B cell (primary cell): ENCODE measurements around the gene RNU5B-1. TPM values are rescaled to one million over a fixed set of nuclear protein-coding genes. Genes with fewer than 3 reads are reported as not detected.
A peak's percentile ranks its signal among the peaks of the same experiment; 100 is the strongest.

Source experiments
- ATAC-seq: fragments of 200-7000 bp; cut with Tn5 transposase; one replicate; pipeline ENCODE4 v1.10.0; 2021; ENCODE audit warnings: low read depth, mild to moderate bottlenecking, moderate number of reproducible peaks, moderate library complexity
- CTCF ChIA-PET: fragments of 350-600 bp; sonication (Branson Sonifier 250); formaldehyde crosslinking; loops from one replicate; lab custom pipeline; 2021; ENCODE audit warnings: antibody characterized with exemption, inconsistent platforms; lab: Charles Lee
- POLR2A ChIA-PET: fragments of 350-600 bp; sonication (Branson Sonifier 250); formaldehyde crosslinking; loops from one replicate; lab custom pipeline; 2021; ENCODE audit warnings: antibody characterized with exemption; lab: Charles Lee
- DNase-seq: peaks from one replicate; pipeline ENCODE4 v3.0.0; 2013
- H2AFZ ChIP-seq: 2 replicates; pipeline ENCODE4 v1.6.1; 2012; ENCODE audit warnings: mild to moderate bottlenecking, low read depth, low read length; ENCODE audit not compliant: insufficient read depth, poor library complexity, severe bottlenecking
- H3K27ac ChIP-seq, 2 donors: 1 replicate in 1 of 2; 2 replicates in 1 of 2; pipeline ENCODE4 v1.5.1; 2012 to 2013; ENCODE audit warnings: low read length in 2 of 2, mild to moderate bottlenecking in 2 of 2, moderate library complexity in 1 of 2
- H3K27me3 ChIP-seq, 4 experiments: fragments of 200-600 bp in 1 of 4; sonication (generic) in 1 of 4; replicated peaks in 1 of 4; 1 replicate in 2 of 4; 2 replicates in 2 of 4; pipeline versions ENCODE4 v1.6.1 to v1.7.0; 2013 to 2016; ENCODE audit warnings: low read length in 3 of 4, mild to moderate bottlenecking in 2 of 4, mixed read lengths in 1 of 4, moderate library complexity in 1 of 4; ENCODE audit not compliant: insufficient read depth in 4 of 4, control insufficient read depth in 3 of 4; ENCODE audit errors: control extremely low read depth in 1 of 4
- H3K36me3 ChIP-seq, 2 experiments: replicated peaks in 1 of 2; 1 replicate in 1 of 2; 2 replicates in 1 of 2; pipeline versions ENCODE4 v1.6.1 to v1.7.1; 2013; ENCODE audit warnings: low read length in 1 of 2; ENCODE audit not compliant: insufficient read depth in 2 of 2, control insufficient read depth in 1 of 2; ENCODE audit errors: control extremely low read depth in 1 of 2, extremely low read depth in 1 of 2
- H3K4me1 ChIP-seq, 2 donors: fragments of 200-600 bp in 1 of 2; sonication (generic) in 1 of 2; 1 replicate in 1 of 2; 2 replicates in 1 of 2; pipeline versions ENCODE4 v1.5.1 to v1.6.1; 2013 to 2017; ENCODE audit warnings: low read length in 2 of 2; ENCODE audit not compliant: control insufficient read depth in 2 of 2, insufficient read depth in 2 of 2
- H3K4me2 ChIP-seq: replicated peaks from 2 replicates; pipeline ENCODE3; 2012; ENCODE audit warnings: mild to moderate bottlenecking, low read depth, low read length; ENCODE audit not compliant: poor library complexity, severe bottlenecking
- H3K4me3 ChIP-seq, 5 experiments: fragments of 200-600 bp in 1 of 5; sonication (generic) in 1 of 5; 1 replicate in 3 of 5; 2 replicates in 2 of 5; pipeline versions ENCODE4 v1.5.1 to v1.7.0; 2011 to 2016; ENCODE audit warnings: low read length in 4 of 5, mild to moderate bottlenecking in 4 of 5, low read depth in 2 of 5, control low read depth in 1 of 5, moderate library complexity in 1 of 5; ENCODE audit not compliant: insufficient read depth in 1 of 5; ENCODE audit errors: control extremely low read depth in 1 of 5, extremely low read depth in 1 of 5
- H3K79me2 ChIP-seq: fragments of 200-600 bp; sonication (generic); one replicate; pipeline ENCODE4 v1.6.0; 2016; ENCODE audit warnings: low read length; ENCODE audit not compliant: control insufficient read depth, insufficient read depth
- H3K9ac ChIP-seq: fragments of 200-600 bp; sonication (generic); 2 replicates; pipeline ENCODE4 v1.6.1; 2017; ENCODE audit warnings: mild to moderate bottlenecking, low read length, moderate library complexity
- H3K9me3 ChIP-seq, 3 donors: one replicate each; pipeline versions ENCODE4 v1.6.1 to v1.7.1; 2013; ENCODE audit warnings: low read length in 2 of 3; ENCODE audit not compliant: control insufficient read depth in 2 of 3, insufficient read depth in 1 of 3; ENCODE audit errors: control extremely low read depth in 1 of 3
- H4K20me1 ChIP-seq: 2 replicates; pipeline ENCODE4 v1.6.0; 2012; ENCODE audit warnings: mild to moderate bottlenecking, low read length; ENCODE audit not compliant: insufficient read depth, control insufficient read depth, poor library complexity, severe bottlenecking
- H3K27ac Mint-ChIP-seq: one replicate; pipeline ENCODE4 v1.8.0; 2021; ENCODE audit warnings: mixed read lengths
- H3K27me3 Mint-ChIP-seq: one replicate; pipeline ENCODE4 v1.8.0; 2021; ENCODE audit warnings: mixed read lengths
- H3K4me1 Mint-ChIP-seq: one replicate; pipeline ENCODE4 v1.8.0; 2021; ENCODE audit warnings: mixed read lengths
- H3K4me3 Mint-ChIP-seq: one replicate; pipeline ENCODE4 v1.8.0; 2021; ENCODE audit warnings: mixed read lengths
- H3K9me3 Mint-ChIP-seq: one replicate; pipeline ENCODE4 v1.8.0; 2022; ENCODE audit warnings: mixed read lengths; ENCODE audit not compliant: insufficient read depth
- EZH2 ChIP-seq: IDR thresholded peaks from 2 replicates; pipeline ENCODE4 v1.6.1; 2012; ENCODE audit warnings: borderline replicate concordance, low read depth, mild to moderate bottlenecking, moderate library complexity, low read length; ENCODE audit not compliant: insufficient read depth, poor library complexity, severe bottlenecking
- WGBS: methylation state at CpG from one replicate; pipeline ENCODE4 v1.1.5; 2013; ENCODE audit warnings: missing lambda C conversion rate; ENCODE audit not compliant: insufficient coverage; 5-methylcytosine and 5-hydroxymethylcytosine counted together
- intact Hi-C: fragments of 100-400 bp; cut with micrococcal nuclease; formaldehyde crosslinking; loops from one replicate; pipeline ENCODE4 v1.10.0; 2022
- polyA plus RNA-seq: library from polyadenylated mRNA; depleted of rRNA; stranded (reverse); fragments of >200 nt; gene quantifications from 2 replicates; pipeline ENCODE4 v1.2.3, GENCODE V29; 2012
- total RNA-seq, 2 donors: library from RNA; stranded (reverse); fragments of 120-200 nt in 1 of 2; gene quantifications; 1 replicate in 1 of 2; 2 replicates in 1 of 2; pipeline versions ENCODE4 v1.2.3 to v1.2.4, GENCODE V29; 2013 to 2022
- TF ChIP-seq, protein P1 (sequence below): fragments of 200-600 bp; IDR thresholded peaks from one replicate; pipeline ENCODE4 v1.8.0; 2022; ENCODE audit warnings: antibody characterized with exemption, mild to moderate bottlenecking

Gene RNU5B-1
- total and polyA plus RNA-seq, 2 donors (not counting 1 experiment from before 2014, with no cell fraction given), result 21.7 TPM; not detected in 1

DNA sequence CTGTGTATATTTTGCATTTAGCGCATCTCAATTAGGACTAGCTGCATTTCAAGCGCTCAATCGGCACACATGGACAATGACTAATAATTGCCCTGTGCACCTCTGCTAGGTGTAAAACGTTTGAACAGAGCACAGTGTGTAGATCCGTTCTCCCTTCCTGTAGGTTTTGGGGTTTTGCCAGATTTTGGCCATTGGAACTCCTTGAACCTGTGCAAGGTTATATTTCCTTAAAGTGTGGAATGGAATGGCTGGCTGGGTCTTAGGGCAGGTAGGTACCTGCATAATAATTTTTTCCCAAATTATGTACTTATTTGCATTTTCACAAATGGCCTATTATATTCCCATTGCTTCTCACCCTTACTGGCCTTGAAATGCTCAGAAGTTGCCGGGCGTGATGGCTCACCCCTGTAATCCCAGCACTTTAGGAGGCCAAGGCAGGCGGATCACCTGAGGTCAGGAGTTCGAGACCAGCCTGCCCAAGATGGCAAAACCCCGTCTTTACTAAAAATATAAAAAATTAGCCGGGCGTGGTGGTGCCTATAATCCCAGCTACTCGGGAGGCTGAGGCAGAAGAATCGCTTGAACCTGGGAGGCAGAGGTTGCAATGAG lies 777 bp downstream of the RNU5B-1 start:
- peak overlapping the region; percentile 93 for H3K27ac Mint-ChIP-seq
- Histone ChIP-seq H3K79me2 (no peaks in the 10 kb centered on the region), H3K4me1 (peaks cover 7 to 16% of the 10 kb centered on the region in 2 donors), H3K27me3 (no peaks in the 10 kb centered on the region), H4K20me1 (no peaks in the 10 kb centered on the region), H3K27ac (peak overlapping the region; percentile 95 to 98), H3K9ac (peak overlapping the region; percentile 31), H3K4me2 (peak overlapping the region; percentile 76), H3K36me3 (no peaks in the 10 kb centered on the region), H3K4me3 (peak overlapping the region in 4 of 5 experiments; percentile 16 to 46 (median 36)), H2AFZ (no peak overlapping the region), H3K9me3 (peaks cover 0 to 15% (median 0%) of the 10 kb centered on the region in 3 donors)
- H3K4me1 Mint-ChIP-seq, result peaks cover 21% of the 10 kb centered on the region
- peak overlapping the region; percentile 96 for H3K4me3 Mint-ChIP-seq
- CTCF ChIA-PET, result interaction anchor here (0.6 to 3.2 kb wide), 9 partner anchors 10 to 1007 kb away, joined by 3 to 26 read pairs (median 5); partner anchors contain the start of genes CLPX and PARP16
- DNase-seq (no peak), ATAC-seq (no peak)
- intact Hi-C loops, result loop anchor here (2.0 kb wide), 2 partner anchors 120 to 250 kb away; partner anchors contain the start of gene CLPX
- no peaks in the 10 kb centered on the region for H3K9me3 Mint-ChIP-seq
- 15% methylated on average over 5 of the region's 14 CpGs for WGBS
- POLR2A ChIA-PET, result interaction anchor here (0.8 to 2.1 kb wide), 12 partner anchors 8 to 316 kb away, joined by 3 to 25 read pairs (median 6); partner anchors contain the start of genes CLPX, PARP16 and SPG21
- TF ChIP-seq, protein P1, sequence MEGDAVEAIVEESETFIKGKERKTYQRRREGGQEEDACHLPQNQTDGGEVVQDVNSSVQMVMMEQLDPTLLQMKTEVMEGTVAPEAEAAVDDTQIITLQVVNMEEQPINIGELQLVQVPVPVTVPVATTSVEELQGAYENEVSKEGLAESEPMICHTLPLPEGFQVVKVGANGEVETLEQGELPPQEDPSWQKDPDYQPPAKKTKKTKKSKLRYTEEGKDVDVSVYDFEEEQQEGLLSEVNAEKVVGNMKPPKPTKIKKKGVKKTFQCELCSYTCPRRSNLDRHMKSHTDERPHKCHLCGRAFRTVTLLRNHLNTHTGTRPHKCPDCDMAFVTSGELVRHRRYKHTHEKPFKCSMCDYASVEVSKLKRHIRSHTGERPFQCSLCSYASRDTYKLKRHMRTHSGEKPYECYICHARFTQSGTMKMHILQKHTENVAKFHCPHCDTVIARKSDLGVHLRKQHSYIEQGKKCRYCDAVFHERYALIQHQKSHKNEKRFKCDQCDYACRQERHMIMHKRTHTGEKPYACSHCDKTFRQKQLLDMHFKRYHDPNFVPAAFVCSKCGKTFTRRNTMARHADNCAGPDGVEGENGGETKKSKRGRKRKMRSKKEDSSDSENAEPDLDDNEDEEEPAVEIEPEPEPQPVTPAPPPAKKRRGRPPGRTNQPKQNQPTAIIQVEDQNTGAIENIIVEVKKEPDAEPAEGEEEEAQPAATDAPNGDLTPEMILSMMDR, result no peak
- no peak for TF ChIP-seq EZH2
- H3K27me3 Mint-ChIP-seq, result no peaks in the 10 kb centered on the region

DNA sequence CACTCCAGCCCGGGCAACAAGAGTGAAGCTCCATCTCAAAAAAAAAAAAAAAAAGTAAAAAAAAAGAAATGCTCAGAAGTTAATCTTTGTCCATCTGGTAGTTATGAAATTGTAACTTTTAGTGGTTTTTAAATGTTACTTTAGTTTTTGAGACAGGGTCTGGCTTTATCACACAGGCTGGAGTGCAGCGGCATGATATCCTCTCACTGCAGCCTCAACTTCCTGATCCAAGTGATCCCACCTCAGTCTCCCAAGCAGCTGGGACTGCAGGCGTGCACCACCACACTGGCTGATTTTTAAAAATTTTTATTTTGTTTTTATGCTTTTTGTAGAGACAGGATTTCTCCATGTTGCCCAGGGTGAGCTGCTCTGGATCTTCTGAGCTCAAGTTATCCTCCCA lies 1.3 kb downstream of the RNU5B-1 start:
- ChIA-PET POLR2A (interaction anchor here (0.7 to 1.7 kb wide), 3 partner anchors 121 to 1809 kb away, joined by 8 to 23 read pairs (median 9); partner anchors contain the start of gene CLPX), CTCF (interaction anchor here (0.6 to 3.2 kb wide), 6 partner anchors 8 to 1007 kb away, joined by 3 to 26 read pairs (median 4); no protein-coding TSS in a partner anchor)
- H3K27ac ChIP-seq, result no peak overlapping the region
- TF ChIP-seq EZH2, result no peak
- TF ChIP-seq, protein P1, result no peak
- no peak overlapping the region for H3K4me3 ChIP-seq
- intact Hi-C loops, result loop anchor here (2.0 kb wide), 2 partner anchors 121 to 251 kb away; partner anchors contain the start of gene CLPX
- Mint-ChIP-seq H3K4me1 (peaks cover 16% of the 10 kb centered on the region), H3K27ac (no peak overlapping the region), H3K4me3 (no peak overlapping the region), H3K9me3 (no peaks in the 10 kb centered on the region), H3K27me3 (no peaks in the 10 kb centered on the region)
- no CpG with 5 or more reads among the region's 3 CpGs for WGBS
- H2AFZ ChIP-seq, result no peak overlapping the region
- DNase-seq, result no peak
- peaks cover 7 to 16% of the 10 kb centered on the region in 2 donors for H3K4me1 ChIP-seq
- no peaks in the 10 kb centered on the region for H3K27me3 ChIP-seq
- H4K20me1 ChIP-seq, result no peaks in the 10 kb centered on the region
- H3K9ac ChIP-seq, result no peak overlapping the region
- ATAC-seq, result no peak
- no peaks in the 10 kb centered on the region for H3K36me3 ChIP-seq
- H3K9me3 ChIP-seq, result peaks cover 0 to 9% (median 0%) of the 10 kb centered on the region in 3 donors
- H3K4me2 ChIP-seq, result no peak overlapping the region
- H3K79me2 ChIP-seq, result no peaks in the 10 kb centered on the region
